Colonic mucosa (tissue), 4 donors: ENCODE measurements around the gene FBXO28. TPM values are rescaled to one million over a fixed set of nuclear protein-coding genes. Genes with fewer than 3 reads are reported as not detected.

Source experiments
- DNase-seq: peaks from one replicate; pipeline ENCODE4 v3.0.0-alpha.2; 2020
- H3K27ac ChIP-seq: fragments of 200-600 bp; one replicate; pipeline ENCODE4 v1.8.0; 2021
- H3K27me3 ChIP-seq: fragments of 200-600 bp; one replicate; pipeline ENCODE4 v1.8.0; 2021
- H3K36me3 ChIP-seq: fragments of 200-600 bp; one replicate; pipeline ENCODE4 v1.8.0; 2021
- H3K4me1 ChIP-seq: fragments of 200-600 bp; one replicate; pipeline ENCODE4 v1.8.0; 2021; ENCODE audit warnings: mild to moderate bottlenecking
- H3K4me3 ChIP-seq: fragments of 200-600 bp; one replicate; pipeline ENCODE4 v1.8.0; 2021
- H3K9ac ChIP-seq, 2 donors: one replicate each; pipeline ENCODE4 v1.7.0; 2013; ENCODE audit warnings: control low read depth in 2 of 2, low read depth in 2 of 2, low read length in 2 of 2
- H3K9me3 ChIP-seq: fragments of 200-600 bp; one replicate; pipeline ENCODE4 v1.8.0; 2021
- intact Hi-C: fragments of 100-400 bp; cut with DNase I; formaldehyde crosslinking; loops from one replicate; pipeline ENCODE4 v1.14.1; 2022
- total RNA-seq, 2 donors: library from RNA; stranded (reverse); fragmentation: NEBNext Ultra II Directional in 1 of 2; extraction: Animal tissue kit (Norgen Biotek cat#: 25700) in 1 of 2; gene quantifications; one replicate each; pipeline ENCODE4 v1.2.1, GENCODE V29; 2021
- TF ChIP-seq, protein P1 (sequence below): fragments of 200-600 bp; IDR thresholded peaks from one replicate; pipeline ENCODE4 v1.8.0; 2022; ENCODE audit warnings: antibody characterized with exemption, mild to moderate bottlenecking
- donor health status: healthy.
- donor health status: DM: no; HTN: no; CAD: no.
- donor health status: DM: no; HTN: no; CAD: no.

FBXO28 gene
- total RNA-seq, 2 donors from 2014 or later: 35.1 to 42.7 TPM

DNA sequence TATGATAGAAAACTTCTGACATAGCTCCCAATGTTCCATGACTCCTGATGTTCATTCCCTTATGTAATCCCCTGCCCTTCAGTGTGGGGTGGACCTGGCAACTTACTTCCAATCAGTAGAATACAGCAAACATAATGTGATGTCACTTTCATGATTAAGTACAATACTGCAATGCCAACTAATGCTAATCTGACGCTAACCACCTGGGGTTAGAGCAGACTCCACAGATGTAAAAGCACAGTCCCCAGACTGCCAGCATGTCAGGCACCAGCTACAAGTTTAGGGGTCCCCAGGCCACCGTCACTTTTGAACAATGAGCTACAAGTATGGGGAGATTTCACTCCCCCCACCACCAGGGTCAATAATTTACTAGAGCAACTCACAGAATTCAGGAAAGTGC lies 32.3 kb upstream of the FBXO28 start:
- intact Hi-C loops: no loop called here
- no peaks in the 10 kb centered on the region for H3K36me3 ChIP-seq
- no peaks in the 10 kb centered on the region for H3K27me3 ChIP-seq
- H3K4me3 ChIP-seq: no peak overlapping the region
- no peaks in the 10 kb centered on the region for H3K4me1 ChIP-seq
- DNase-seq: no peak
- TF ChIP-seq, protein P1, sequence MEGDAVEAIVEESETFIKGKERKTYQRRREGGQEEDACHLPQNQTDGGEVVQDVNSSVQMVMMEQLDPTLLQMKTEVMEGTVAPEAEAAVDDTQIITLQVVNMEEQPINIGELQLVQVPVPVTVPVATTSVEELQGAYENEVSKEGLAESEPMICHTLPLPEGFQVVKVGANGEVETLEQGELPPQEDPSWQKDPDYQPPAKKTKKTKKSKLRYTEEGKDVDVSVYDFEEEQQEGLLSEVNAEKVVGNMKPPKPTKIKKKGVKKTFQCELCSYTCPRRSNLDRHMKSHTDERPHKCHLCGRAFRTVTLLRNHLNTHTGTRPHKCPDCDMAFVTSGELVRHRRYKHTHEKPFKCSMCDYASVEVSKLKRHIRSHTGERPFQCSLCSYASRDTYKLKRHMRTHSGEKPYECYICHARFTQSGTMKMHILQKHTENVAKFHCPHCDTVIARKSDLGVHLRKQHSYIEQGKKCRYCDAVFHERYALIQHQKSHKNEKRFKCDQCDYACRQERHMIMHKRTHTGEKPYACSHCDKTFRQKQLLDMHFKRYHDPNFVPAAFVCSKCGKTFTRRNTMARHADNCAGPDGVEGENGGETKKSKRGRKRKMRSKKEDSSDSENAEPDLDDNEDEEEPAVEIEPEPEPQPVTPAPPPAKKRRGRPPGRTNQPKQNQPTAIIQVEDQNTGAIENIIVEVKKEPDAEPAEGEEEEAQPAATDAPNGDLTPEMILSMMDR: no peak
- H3K27ac ChIP-seq: no peak overlapping the region
- no peak overlapping the region for H3K9ac ChIP-seq
- no peaks in the 10 kb centered on the region for H3K9me3 ChIP-seq

DNA sequence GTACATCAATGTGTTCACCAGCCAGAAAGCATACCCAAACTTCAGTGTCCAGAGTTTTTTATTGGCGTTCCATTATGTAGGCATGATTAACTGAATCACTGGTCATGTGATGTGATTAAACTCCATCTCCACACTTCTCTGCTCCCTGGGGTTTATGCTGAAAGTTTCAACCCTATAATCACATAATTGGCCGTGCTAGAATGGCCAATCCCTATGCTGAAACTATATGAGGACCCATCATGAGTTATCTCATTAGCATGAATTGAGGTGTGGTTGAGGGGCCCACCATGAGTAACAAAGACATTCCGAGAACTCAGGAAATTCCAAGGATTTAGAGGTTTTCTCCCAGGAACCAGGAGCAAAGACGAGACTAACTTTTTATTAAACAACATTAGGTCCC lies 31.8 kb upstream of the FBXO28 start:
- no peaks in the 10 kb centered on the region for H3K36me3 ChIP-seq
- H3K4me3 ChIP-seq: no peak overlapping the region
- intact Hi-C loops: no loop called here
- TF ChIP-seq, protein P1: no peak
- H3K9ac ChIP-seq: no peak overlapping the region
- no peak for DNase-seq
- no peaks in the 10 kb centered on the region for H3K27me3 ChIP-seq
- no peak overlapping the region for H3K27ac ChIP-seq
- no peaks in the 10 kb centered on the region for H3K4me1 ChIP-seq
- no peaks in the 10 kb centered on the region for H3K9me3 ChIP-seq

DNA sequence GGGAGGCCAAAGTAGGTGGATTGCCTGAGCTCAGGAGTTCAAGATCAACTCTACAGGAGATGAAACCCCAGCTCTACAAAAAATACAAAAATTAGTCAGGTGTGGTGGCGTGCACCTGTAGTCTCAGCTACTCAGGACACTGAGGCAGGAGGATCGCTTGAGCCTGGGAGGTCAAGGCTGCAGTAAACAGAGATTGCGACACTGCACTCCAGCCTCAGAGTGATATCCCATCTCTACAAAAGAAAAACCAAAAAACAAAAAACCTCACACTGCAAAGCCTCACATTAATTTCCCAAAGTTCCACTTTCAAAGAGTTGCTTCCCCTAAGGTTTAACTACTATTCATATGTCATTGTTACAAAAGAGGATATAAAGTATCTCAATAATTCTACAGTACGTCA lies 29.0 kb upstream of the FBXO28 start:
- Histone ChIP-seq H3K27ac (no peak overlapping the region), H3K36me3 (no peaks in the 10 kb centered on the region), H3K9ac (no peak overlapping the region), H3K4me1 (no peaks in the 10 kb centered on the region), H3K27me3 (no peaks in the 10 kb centered on the region), H3K4me3 (no peak overlapping the region), H3K9me3 (no peaks in the 10 kb centered on the region)
- intact Hi-C loops: no loop called here
- DNase-seq: no peak
- TF ChIP-seq, protein P1: no peak

DNA sequence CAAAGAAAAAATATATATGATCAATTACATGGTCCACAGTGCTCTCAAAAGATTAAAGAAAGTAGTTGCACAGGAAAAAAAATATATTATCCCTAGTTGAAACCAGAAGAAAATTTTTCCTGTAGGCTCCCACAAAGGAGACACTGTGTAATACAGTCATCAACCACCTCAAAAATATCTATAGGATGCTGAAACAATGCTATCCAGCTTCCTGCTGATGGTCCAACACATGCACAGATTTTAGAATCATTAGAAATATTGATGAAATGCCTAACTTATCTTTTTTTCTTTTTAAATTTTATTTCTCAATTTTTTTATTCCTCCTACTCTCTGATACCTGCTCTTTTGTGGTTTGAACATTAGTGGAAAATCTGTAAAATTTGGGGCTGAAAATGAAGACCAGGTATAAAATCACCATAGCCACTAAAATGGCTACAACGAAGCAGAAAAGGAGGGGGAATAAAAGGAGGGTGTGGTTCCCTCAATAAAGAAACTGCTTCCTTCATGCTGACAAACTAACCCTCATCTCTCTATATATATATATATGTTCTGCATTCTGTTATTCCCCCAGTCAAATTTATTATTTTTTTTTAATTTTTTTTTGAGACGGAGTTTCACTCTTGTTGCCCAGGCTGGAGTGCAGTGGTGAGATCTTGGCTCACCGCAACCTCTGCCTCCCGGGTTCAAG lies 28.3 kb upstream of the FBXO28 start:
- Histone ChIP-seq H3K4me1 (no peaks in the 10 kb centered on the region), H3K9ac (no peak overlapping the region), H3K27ac (peak overlapping the region; percentile 69), H3K4me3 (no peak overlapping the region), H3K36me3 (no peaks in the 10 kb centered on the region), H3K27me3 (no peaks in the 10 kb centered on the region), H3K9me3 (no peaks in the 10 kb centered on the region)
- TF ChIP-seq, protein P1: no peak
- intact Hi-C loops: no loop called here
- DNase-seq: no peak

DNA sequence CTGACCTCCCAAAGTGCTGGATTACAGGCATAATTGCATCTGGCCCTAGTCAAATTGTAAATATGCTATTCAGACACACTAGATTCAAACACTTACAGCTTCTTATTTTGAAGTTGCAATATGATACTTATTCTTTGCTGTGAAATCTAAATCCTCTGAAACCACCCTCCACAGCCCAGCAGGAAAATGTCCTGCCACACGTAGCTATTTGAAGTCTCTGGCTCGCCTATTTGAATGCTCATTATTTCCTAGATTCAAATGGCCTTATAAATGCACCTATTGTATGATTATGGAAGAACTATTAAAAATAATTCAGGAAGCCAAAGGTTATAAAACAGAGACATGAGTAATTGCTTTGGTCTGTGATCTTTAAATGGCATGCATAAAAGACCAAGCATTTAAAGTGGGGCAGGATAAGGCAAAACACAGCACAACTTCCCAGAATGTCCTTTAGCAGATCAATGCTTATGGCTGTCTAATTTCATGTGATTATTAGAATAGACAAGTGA lies 26.6 kb upstream of the FBXO28 start:
- H3K4me3 ChIP-seq: no peak overlapping the region
- no peaks in the 10 kb centered on the region for H3K27me3 ChIP-seq
- H3K4me1 ChIP-seq: no peaks in the 10 kb centered on the region
- H3K9me3 ChIP-seq: no peaks in the 10 kb centered on the region
- TF ChIP-seq, protein P1: no peak
- no peak overlapping the region for H3K27ac ChIP-seq
- DNase-seq: no peak
- intact Hi-C loops: no loop called here
- H3K36me3 ChIP-seq: no peaks in the 10 kb centered on the region
- no peak overlapping the region for H3K9ac ChIP-seq
